NCI-H1694 (cell line): ENCODE measurements around the gene RAB10.

ENCODE experiments used
- DNase-seq: peaks from one replicate; lab custom pipeline; 2025; lab: John Stamatoyannopoulos, UW

The RAB10 gene

GRCh38 chr2:26179446-26179913, 145.6 kb downstream of the RAB10 start:
- DNase-seq = no peak

DNA sequence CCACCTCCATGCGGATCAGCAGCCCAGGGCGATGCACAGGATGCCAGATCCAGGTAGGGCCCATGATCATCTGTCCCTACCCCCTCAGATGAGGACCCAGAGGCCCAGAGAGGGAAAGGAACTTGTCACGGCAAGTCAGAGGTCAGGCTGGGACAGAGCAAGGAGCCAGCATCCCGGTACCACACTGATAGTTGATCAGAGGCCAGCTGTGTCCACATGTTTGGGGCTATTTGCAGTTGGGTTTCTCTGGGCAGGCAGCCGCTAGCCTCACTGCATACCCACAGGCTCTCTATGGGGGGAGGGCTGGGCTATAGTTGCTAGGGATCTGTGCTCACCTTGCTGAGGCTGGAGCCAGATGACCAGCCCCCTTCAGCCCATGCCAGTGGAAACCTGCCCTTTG, 148.6 kb downstream of the RAB10 start:
- DNase-seq = no peak

- DNase-seq = no peak
These were observed 149.2 kb downstream of the RAB10 start for GRCh38 chr2:26182887-26183630.

DNA sequence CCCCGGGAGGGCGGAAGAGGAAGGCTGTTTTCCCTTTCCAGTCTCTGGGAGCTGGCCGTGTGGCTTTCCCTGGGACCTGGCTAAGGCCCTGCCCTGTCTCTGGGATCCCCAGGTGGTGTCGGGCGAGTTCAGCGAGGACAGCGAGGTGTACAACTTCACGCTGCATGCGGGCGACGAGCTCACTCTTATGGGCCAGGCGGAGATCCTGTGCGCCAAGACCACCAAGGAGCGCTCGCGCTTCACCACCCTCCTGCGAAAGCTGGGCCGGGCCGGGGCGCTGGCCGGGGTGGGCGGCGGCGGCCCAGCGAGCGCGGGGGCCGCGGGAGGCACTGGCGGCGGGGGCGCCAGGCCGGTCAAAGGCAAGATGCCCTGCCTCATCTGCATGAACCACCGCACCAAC, 150.2 kb downstream of the RAB10 start:
- no peak for DNase-seq

DNA sequence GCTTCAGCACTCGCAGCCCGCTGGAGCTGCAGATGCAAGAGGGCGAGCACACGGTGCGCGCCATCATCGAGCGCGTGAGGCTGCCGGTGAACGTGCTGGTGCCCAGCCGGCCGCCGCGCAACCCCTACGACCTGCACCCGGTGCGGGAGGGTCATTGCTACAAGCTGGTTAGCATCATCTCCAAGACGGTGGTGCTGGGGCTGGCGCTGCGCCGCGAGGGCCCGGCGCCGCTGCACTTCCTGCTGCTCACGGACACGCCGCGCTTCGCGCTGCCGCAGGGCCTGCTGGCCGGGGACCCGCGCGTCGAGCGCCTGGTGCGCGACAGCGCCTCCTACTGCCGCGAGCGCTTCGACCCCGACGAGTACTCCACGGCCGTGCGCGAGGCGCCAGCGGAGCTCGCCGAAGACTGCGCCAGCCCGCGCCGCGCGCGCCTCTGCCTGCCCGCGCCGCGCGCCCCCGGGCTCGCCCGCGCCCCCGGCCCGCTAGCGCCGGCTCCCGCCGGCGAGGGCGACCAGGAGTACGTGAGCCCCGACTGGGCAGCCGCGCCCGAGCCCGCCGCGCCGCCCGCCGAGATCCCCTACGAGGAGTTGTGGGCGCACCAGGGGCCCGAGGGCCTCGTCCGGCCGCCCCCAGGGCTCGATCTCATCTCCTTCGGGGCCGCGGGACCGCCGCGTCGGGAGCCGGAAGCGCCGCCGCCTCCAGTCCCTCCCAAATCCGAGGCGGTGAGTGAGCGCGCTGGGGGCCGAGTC, 150.8 kb downstream of the RAB10 start:
- DNase-seq = no peak

- DNase-seq = no peak
These were observed 151.5 kb downstream of the RAB10 start for GRCh38 chr2:26185304-26185928.

- no peak for DNase-seq
These were observed 152.3 kb downstream of the RAB10 start for GRCh38 chr2:26185954-26186770.
